ENCODE data around the gene ENAH.
"Not testable (repeated sequence)": the region's sequence is repeated elsewhere in the genome, so short reads cannot be mapped to it uniquely, and the experiment has no call there.

The ENAH gene

DNA sequence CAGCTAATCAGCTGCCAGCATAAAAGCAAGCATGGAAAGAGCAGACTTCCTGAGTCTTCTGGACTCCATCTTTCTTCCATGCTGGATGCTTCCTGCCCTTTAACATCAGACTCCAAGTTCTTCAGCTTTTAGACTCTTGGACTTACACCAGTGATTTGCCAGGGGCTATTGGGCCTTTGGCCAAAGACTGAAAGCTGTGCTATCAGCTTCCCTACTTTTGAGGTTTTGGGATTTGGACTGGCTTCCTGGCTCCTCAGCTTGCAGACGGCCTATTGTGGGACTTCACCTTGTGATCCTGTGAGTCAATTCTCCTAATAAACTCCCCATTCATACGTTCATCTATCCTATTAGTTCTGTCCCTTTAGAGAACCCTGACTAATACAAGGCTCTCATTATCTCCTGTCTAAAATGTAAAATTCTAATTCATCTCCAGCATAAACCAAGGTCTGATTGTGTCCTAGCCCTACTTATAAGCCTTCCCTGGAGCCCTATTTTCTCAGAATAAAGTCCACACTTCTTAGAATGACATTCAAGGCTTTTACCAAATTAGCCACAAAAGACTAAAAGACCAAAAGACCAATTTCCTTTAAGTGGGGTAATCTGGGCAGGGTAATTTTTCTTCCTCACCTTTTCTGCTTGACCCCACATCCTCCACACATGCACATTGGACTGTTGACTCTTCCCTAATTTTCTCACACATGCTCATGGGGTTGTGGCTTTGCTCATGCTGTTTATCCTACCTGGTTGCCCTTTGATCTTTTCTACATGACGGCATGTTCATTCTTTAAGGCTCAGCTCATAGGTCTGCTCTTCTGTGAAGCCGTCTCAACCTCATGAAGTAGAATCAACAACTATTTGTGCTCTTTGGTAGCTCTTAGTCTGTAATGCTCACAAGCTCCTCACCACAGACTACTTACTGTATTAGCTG lies 18.1 kb upstream of the ENAH start:
- no peak for DNase-seq

DNA sequence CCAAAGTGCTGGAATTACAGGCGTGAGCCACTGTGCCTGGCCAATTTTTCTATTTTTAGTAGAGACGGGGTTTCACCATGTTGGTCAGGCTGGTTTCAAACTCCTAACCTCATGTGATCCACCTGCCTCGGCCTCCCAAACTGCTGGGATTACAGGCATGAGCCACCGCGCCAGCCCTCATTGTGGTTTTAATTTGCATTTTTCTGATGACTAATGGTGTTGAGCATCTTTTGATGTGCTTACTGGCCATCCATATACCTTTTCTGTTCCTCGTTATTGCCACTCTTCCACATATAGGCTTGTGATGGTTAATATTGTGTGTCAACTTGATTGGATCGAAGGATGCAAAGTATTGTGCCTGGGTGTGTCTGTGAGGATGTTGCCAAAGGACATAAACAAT lies 17.4 kb upstream of the ENAH start:
- no peak for DNase-seq

DNA sequence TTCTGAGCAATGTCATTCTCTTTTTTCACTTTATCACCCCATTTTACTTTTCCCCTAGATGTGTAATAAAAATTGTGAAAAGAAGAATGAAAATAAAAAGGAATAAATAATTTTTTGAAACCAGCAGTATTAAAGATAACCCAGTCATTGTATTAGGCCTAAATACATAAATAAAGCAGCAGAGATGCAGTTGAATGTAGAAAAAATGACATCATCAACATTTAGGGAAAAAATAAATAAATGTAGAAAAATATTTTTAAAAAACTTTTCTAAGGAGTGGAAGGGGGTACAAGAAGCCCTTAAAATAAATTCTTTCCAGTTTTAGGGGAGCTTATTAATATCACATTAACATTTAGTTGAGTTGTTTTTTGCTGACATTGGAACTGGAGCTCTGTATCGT lies 15.3 kb upstream of the ENAH start:
- no peak for DNase-seq

DNA sequence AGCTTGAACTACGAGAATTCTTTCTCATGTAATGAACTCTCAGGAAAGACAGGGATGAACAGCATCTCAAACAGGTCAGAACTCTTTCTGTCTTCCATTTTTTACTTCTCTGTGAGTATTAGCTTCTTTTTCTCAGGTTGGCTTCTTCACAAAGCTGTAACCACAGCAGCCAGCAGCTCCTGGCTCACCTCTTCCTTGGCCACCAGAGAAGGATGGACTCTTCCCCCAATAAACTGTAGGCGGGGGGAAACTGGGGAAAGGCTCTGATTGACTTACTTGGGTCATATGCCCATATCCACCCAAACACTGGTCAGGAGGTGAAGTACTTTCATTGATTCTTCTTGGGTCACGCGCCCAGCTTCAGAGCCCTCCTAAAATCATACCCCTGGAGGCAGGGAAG lies 14.4 kb upstream of the ENAH start:
- DNase-seq, result no peak

DNA sequence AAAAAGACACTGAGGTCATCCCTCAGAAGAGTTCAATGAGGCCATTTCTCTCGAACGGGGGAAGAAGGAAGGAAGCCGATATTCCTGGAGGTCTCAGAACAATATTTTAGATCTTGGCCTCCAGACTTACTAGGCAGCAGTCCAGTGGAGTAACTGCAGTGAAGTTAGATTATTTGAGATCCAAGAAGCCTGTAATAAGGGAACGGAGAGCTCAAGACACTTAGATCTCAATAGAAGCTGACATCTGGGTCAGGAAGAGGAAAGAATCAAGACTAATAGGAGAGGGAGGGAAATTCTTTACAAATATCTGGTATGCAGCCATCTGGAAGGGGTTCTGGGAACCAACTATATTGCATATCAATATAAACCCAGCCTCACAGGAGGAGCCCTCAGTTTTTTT lies 13.6 kb upstream of the ENAH start:
- DNase-seq, result no peak

DNA sequence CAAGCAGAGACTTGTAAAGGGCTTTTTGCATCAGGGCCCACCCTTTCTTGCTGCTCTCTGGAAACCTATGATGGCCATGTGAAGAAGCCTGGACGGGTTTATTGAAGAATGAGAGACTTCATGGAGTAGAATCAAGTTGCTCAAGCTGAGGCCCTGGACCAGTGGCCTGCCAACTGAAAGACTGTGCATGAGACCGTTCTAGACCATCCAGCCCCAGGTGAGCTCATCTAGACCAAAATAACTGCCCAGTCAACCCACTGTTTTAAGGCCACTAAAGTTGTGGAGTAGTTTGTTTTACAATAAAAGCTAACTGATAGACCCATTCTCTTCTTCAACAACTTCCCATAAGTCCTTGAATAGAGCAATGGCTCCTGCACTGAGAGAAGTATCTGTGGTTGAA lies 11.8 kb upstream of the ENAH start:
- no peak for DNase-seq

DNA sequence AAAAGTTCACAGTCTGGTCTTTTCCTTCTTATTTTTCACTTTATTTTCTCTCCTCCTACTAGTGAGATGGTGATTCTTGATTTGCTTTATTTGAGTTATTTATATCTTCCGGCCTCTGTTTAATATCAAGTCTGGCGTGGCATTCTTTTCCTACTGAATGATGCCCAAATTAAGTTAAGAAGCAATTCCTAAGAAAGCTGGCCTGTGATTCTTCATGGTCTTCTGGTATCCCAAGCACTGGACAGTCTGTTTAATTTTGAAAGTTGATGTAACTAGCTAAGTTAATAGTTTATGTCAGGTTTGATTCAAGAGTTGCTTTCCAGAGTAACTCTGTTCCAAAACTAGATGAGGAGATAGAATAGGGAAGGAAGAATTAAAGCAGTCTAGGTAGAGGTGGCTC lies 9.2 kb upstream of the ENAH start:
- no peak for DNase-seq

DNA sequence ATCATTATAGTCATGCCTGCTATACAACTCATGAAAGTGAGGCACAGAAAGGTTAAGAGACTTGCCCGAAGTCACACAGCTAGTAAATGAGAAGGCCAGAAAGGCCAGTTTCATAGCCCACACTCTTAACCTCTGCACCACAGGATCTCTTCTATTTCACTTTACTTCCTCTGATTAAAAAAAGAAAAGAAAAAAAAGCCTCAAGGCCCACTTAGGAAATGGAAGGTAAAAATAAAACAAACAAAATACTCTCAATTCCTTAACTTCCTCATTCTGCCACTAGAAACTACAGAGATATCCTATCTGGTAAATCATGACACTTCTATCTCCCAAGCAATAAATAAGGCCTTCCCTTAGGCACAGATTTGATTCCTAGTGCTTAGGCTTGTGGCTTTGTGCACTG lies 7.6 kb upstream of the ENAH start:
- DNase-seq, result no peak

DNA sequence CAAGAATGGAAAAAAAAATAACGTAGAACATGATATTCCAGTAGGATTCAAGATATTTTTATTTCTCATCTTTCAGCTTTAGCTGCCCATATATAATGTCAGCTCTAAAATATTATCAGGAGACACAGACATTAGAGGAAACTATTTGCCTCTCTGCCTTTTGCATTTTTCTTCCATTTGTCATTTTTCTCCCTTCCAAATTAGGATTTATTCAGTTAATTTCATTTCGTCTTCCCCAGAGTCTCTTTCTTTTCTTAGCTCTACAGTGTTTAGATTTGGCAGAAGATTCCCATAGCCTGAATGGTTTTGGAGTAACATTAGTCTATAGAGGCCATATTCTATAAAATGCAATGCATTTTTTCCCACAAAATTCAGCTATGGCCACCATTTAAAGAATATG lies 5.1 kb upstream of the ENAH start:
- no peak for DNase-seq

DNA sequence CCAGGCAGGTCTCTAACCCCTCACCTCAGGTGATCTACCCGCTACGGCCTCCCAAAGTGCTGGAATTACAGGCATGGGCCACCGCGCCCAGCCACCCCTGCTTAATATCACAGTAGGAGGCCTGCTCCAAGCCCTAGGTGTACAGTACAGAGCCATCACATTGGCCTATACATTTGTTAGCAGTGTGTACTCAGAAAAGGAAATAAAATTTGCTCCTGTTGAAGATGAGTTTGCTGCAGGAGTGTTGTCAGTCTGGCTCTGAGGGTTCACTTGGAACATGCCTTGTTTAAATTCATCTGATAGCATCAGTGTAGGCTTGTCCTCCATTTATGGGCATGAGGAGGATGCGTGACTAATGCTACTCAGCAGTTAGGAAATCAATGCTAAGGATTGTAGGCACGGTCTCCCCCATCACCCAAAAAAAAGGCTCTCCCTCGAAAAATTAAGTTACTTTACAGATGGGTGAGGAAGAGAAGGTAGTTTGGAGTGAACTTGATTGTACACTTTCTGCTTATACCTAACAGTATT lies 4.6 kb upstream of the ENAH start:
- DNase-seq, result no peak

DNA sequence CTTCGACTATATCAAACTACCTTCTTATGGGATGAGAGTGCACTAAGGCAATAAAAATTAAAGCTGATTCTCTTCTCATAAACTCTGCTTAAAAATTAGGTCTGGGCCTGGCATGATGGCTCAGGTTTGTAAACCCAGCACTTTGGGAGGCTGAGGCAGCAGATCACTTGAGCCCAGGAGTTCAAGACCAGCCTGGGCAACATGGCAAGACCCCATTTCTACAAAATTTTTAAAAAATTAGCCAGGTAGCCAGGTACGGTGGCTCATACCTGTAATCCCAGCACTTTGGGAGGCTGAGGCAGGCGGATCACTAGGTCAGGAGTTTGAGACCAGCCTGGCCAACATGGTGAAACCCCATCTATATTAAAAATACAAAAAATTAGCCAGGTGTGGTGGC lies 3.3 kb upstream of the ENAH start:
- DNase-seq, result not testable (repeated sequence)

DNA sequence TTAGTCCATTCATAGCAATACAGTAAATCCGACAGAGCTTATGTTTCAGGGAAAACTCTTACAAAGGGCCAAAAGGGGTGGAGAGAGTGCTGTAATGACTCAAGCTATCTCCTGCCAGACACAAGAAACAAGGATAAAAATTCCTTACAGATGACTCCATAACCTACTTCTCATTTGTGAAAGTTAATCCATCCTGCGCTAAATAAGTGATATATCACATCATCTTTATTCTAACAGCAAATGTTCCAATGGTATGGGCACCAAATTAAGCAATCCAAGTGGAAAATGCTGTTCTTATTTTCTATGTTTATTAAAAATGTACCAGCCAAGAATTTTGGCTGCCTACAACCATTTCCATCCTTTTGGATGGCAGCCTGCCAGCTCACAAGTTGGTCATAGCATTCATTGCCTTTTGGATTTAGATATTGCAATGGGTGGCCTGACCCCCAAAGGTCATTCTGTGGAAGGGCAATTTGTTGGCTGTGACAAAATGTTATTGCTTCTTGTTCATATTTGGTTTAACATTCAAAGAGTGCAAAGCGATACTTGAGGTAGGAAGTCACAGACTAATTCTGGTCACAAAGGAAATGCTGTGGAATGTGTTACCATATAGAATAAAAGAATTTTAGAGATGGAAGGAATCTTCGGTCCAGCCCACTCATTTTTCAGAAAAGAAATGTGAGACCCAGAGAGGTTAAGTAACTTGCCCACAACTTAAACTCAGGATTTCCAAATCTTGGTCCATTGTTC lies 2.8 kb upstream of the ENAH start:
- peak; percentile 11 for DNase-seq

DNA sequence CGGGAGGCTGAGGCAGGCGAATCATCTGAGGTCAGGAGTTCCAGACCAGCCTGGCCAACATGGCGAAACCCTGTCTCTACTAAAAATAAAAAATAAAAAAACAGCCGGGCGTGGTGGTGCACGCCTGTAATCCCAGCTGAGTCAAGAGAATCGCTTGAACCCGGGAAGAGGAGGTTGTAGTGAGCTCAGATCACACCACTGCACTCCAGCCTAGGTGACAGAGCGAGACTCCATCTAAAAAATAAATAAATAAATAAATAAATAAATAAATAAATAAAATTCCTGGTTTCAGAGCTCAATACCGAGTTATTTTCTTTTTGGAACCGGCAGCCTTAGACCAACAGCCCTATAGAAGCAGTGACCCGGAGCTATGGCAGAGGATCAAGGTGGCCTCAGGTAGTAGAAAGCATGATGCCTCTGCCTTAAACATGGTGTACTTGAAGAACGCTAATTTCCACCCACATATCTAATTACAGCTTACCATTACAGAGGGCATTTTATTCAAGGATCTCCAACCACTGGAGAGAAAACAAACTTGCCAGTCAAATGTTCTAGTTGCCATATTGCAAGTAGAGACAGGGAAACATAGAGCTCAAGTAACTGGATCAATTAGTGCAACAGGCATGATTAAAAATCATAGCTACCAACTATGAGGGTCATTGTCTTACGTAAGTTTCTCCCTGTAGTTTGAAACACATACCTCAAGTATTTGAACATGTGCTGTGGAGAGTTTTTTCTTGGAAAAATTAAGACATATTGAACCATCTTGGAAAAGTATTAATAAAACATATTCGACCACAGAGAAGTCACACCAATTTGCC lies 2.0 kb upstream of the ENAH start:
- no peak for DNase-seq

DNA sequence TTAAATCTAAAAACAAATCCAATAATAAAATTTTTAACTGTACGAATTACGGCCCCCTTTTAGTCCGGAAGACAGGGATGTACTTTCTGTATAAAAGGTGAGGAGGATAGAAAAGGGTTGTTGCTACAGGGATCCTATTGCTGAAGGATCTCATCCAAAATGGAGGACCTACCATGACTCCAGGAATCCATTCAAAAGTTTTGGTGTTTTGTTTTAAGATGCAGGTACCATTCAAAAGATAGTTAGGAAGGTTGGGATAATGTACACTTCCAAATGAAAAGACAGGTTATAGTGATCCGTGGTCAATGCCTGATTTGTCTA lies 1.3 kb upstream of the ENAH start:
- no peak for DNase-seq

DNA sequence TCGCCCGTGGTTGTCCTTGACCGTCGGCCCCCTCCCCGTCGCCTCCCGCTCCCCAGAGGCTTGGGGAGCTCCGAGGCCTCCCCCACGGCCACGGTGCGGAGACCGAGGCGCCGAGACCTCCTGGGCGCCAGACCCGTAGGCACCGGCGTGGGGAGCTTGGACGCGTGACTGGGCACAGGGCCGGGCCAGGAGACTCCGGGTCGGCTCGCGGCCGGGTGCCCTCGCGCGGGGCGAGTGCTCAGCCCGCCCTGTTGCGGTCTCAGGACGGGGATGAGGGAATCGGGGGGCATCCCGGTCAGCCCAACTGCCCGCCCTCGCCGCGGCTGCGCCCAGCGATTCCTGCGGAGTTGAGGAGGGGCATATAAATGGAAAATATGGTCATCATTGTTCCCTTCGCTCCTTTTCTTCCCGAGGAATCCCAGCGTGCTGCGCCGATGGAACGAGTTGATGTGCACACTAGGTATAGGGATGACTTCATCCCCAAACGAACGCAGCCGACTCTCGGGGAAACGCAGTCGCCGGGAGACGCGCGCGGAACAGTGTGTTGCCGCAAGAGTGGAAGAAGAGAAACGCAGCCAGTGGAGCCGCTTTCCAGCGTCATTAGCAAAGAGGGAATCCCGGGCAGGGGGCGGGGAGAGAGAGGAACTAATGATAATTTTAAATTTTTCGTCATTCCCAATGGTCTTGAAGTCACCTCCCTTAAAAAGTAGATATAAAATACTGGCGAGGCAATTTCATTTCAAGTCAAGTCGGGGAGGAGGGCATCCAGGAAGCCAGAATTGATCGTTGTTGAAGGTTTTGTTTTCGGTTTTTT lies 747 bp upstream of the ENAH start:
- peak; percentile 5 for DNase-seq

DNA sequence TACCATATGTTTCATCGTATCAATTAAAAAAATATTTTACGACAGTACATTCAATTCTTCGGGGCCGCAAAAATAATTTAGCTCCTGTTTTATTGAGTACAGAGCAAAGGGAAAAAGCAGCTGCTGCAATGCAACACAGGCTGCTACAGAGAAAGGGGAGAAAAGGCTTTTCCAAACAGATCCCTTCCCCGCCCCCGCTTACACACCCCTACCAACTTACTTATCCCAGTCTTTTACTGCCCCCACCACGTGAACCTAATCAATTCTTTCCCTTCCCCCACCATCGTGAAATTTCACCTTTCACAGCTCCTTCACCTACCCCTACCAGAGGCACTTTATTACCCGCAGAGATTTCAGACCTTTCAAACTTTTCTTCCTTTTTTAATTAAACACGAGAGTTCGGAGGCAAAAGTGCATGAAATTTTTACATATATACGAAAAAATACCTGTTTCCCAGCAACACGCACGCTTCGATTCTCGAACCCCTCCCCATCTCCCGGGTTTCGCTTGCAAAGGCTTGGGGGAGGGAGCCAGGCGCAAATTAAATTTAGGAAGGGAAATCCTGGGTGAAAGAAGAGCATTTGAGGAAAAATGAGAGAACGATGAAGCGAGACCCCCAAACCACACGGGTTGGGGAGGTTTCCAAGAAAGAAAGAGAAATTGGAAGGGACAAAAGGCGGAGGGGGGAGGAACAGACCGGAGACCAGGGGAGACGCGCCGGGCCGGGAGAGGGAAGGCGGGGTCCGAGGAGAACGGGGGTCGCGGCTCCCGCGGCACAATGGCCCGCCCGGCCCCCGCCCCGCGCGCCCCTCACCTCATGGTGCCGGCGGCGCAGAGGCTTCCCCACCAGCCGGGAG lies 823 bp downstream of the ENAH start:
- no peak for DNase-seq

DNA sequence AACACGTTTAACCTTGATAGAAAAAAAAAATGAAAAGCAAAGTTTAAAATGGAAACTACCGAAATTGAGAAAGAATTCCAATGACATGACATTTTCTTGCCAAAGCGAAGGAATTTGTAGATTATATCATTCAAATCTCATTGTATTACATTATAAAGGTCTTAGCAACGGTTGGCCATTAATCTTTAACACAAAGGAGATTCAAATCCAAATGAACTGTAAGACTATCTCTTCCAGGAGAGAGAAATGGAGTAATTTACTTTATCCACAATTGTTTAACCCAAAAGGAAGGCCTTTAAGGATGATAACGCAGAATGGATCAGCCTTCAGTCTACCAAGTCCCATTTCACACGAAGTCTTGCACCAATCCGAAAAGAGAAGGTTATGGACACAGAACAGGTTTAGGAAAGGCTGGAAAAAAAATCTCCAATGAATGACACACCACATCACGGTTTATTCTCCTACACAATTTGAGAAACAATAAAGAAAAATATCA lies 1.5 kb downstream of the ENAH start:
- no peak for DNase-seq

DNA sequence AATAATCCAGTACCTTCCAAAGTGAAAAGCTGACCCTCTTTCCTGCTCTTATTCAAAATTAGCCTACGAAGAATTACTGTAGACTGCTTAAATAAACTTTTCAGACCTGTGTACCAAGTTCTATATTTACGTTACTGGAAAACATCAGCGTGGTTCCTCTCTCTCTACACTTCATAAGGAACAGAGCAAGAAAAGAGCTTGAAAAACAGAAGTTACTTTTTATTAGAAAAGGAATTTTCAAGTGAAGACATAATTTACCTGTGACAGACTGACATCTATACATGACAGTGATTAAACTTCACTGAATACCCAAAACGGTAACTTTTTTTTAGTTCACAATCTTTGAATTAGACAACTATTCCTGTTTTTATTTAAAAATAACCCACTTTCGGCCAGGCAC lies 2.7 kb downstream of the ENAH start:
- DNase-seq, result no peak

DNA sequence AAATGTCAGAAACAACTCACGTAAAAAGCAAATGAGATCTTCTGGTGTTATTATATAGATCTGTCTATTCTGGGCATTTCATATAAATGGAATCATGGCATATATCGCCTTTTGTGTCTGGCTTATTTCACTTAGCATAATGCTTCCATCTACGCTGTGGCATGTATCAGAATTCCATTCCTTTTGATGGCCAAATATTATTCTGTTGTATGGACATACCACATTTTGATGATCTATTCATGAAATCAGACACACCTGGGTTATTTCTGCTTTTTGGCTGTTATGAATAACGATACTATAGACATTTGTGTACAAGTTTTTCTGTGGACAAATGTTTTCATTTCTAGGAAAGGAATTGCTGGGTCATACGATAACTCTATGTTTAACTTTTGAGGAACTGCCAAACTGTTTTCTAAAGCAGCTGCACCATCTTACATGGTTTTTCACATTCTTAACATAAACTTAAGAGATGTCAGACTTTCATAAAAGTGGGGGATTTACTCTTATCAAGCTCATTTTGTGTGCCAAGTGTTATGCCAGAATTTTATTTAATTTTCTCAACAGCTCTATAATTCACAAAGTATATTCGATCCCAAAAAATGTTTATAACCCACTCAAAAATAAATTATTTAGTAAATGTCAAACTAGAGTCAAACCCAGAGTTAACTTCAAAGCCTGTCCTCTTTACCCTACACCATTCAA lies 7.6 kb downstream of the ENAH start:
- DNase-seq, result no peak

DNA sequence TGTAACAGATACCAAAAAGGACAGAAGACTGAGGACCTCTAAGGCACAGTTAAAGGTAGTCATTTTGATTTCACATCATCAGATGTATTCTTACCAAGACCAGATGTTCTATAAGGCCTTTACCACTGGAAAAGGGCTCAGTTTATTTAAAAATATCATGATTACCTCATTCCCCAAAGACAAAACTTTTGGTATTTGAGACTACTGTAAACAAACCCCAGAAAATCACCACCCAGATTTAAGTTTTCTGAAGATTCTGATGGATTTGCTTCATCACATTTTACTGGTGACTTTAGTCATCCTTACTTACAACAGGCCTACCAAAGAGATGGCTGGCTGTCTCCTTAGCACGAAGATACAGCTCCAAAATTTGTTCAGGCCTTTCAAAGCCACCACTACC lies 8.3 kb downstream of the ENAH start:
- DNase-seq, result no peak

DNA sequence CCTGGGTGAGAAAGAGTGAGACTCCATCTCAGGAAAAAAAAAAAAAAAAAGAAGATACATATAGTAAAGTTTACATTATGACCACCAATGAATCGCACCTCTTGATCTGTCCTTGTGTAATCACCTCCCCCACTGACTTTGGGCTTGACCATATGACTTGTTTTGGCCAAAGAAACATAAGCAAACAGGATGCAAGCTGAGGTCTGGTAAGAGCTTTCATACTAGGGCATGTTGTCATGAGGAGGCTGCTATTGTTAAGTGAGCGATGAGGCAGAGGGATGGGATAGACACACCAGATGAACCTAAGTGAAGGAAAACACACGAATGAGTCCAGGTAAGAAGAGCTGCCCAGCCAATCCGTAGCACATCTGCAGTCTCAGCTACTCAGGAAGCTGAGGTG lies 10.7 kb downstream of the ENAH start:
- DNase-seq, result no peak
